Measurements from ENCODE around the gene ZNF766. TPM values are rescaled to one million over a fixed set of nuclear protein-coding genes. Genes with fewer than 3 reads are reported as not detected.
"Not testable (repeated sequence)": the region's sequence is repeated elsewhere in the genome, so short reads cannot be mapped to it uniquely, and the experiment has no call there.

The ZNF766 gene
- total RNA-seq: 19.2 TPM

DNA sequence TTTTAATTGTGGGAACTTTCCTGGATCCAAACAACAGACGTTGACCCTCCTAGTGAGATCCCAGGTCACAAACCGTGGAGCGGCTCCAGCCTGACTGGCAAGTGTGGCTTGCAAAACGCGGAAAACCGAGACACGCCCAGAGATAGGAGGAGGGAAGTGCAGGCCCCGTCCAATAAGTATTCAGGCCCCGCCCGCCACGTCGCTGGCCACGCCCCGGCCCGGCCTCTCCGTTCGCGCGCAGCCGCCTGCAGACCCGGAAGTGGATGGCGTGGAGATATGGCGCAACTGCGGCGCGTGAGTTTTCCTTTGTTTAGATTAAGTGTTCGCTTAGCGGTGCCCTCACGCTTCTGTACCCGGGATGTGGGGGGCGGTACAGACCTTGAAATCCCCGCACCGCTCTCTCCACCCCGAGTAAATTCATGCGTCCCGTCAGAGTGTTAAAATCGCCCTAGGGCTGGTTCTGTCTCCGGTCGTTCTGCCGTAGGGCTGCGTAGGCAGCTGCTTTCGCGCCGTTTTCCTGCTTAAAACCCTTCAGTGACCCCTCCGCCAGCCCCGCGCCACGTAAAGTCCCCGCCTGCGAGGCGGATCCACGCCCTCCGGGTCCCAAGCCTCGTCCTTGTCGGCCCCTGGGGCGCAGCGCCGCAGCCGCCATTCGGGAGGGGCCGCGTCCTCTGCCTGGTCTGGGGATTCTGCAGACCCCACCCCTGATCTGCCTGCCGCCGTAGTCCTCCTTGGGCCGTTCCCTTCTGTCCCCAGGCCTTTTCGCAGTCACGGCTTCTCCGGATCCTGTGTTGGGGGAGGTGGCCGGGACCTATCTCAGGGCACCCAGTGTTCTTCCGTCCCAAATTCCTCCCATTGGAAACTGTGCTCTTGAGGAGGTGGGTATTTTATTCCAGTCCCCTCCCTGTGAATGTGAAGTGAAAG lies at the start of gene ZNF766:
Gene ZNF766, plus strand, starts transcription at position 250 of the 924 bp plus-strand sequence. Its CDS starts 27 bp downstream, at position 277.
- DNase-seq (ENCODE audit: low spot score in 2 of 2) (peak; percentile 92 to 97), FAIRE-seq (peak; percentile 15)

DNA sequence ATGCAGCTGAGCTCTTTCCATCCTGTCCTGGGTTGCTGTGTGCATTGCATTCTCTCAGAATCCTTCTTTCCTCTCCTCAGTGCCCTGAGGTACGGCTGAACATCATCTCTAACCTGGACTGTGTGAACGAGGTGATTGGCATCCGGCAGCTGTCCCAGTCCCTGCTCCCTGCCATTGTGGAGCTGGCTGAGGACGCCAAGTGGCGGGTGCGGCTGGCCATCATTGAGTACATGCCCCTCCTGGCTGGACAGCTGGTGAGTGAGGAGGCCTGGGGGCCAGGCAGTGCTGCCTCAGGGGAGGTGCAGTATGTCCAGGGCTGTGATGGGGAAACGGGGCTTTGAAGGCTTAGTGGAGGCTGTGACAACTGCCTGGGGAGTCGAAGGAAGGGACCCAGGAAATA lies 49.8 kb upstream of the ZNF766 start:
- DNase-seq (ENCODE audit: low spot score in 2 of 2): no peak

DNA sequence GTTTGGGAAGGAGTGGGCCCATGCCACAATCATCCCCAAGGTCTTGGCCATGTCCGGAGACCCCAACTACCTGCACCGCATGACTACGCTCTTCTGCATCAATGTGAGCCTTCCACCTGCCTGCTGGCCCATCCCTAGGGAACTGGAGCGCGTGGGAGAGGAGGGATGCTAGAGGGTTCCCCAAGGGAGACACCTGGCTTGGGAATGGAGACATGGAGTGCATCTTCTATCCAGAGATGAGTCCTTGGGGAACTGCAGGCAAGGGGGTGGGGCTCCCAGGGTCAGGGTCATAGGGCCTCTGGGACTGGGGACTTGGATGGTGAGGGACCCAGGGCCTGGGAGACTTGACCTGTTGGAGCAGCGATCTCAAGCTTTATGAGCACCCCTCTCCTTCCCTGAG lies 48.4 kb upstream of the ZNF766 start:
- DNase-seq (ENCODE audit: low spot score in 2 of 2) (no peak), FAIRE-seq (no peak)

More for the DNA sequence above, 49.8 kb upstream of the ZNF766 start:
- no peak for FAIRE-seq

DNA sequence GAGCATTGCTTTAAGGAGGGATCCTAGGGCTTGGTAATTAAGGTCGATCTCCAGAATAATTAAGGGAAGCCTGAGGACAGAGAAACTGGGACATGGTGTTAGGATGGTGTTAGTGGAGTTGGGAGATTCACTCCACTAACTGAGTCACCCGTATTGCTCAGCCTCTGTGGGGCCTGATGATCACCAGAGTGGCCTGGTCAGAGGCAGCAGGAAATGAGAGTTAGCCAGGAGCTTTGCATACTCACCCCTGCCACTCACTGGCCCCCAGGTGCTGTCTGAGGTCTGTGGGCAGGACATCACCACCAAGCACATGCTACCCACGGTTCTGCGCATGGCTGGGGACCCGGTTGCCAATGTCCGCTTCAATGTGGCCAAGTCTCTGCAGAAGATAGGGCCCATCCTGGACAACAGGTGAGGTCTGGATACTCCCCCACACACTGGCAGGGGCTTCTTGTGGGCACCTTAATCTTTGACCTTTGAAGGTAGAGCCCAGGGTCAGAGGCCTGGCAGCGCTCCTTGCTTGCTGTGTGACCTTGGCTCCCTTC lies 47.5 kb upstream of the ZNF766 start:
- FAIRE-seq: no peak
- DNase-seq (ENCODE audit: low spot score in 2 of 2): no peak

DNA sequence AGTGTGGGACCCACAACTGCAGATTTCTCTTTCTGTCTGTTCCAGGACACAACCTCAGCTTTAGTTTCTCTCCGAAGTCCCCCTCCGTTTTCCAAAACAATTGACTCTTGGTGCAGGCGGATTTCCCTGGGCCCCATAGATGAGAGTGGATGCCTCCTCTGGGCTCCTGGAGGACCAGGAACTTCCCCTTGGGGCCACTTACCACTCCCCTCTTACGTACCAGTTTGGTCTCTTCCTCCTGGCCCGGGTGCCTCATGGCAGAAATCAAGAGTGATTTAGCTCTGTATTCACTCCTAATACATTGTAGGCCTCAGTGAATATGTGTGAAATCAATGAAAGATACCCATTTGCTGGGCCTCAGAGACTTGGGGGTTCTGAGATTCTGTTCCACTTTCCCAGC lies 45.2 kb upstream of the ZNF766 start:
- no peak for DNase-seq (ENCODE audit: low spot score in 2 of 2)
- no peak for FAIRE-seq

DNA sequence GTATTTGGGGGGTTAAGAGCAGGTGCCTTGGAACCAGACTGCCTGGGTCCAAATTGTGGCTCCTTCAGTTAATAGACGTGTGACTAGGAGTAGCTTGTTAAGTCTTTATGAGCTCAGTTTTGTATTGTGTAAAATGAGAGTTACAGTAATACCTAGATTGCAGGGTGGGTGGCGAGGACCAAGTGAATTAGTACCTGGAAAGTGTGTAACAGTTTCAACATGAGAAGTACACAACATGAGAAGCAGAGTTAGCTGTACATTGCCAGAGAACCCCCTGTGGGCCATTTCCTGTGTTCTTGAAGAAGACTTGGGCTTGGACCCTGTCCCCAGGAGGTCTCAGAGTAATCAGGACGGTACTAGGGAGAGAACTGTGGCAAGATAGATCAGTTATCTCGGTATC lies 42.7 kb upstream of the ZNF766 start:
- FAIRE-seq (no peak), DNase-seq (ENCODE audit: low spot score in 2 of 2) (no peak)

DNA sequence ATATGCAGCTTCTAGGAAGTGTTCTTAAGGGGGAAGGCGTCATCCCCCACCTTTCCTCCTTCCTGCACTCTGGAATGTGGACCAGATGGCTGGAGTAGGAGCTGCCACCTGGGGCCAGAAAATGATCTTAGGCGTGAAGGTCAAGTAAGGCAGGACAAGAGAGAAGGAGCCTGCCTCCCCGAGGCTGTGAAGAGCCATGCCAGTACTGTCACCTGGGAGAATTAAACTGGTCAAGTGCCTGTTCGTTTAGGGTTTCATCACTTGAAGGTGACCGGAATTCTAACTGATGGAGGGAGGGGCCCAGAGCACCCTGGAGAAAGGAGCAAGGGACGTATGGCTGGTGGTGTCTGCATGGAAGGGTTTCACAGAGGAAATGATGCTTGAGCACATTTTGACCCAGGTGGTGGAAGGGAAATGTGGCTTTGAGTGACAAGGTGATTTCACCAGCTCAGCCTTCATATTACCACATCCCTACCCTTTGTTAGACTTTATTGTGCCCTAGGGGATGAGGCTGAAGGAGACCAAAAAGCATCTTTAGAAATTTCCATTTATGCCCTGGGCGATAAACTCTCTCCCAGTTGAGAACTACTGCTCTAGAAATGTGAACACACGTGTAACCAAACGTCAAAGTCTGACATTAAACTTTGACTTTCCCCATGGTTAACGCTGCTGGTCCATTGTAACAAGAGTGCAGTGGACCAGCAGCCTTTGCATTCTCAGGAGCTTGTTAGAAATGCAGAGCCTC lies 42.0 kb upstream of the ZNF766 start:
- FAIRE-seq (no peak), DNase-seq (ENCODE audit: low spot score in 2 of 2) (no peak)

DNA sequence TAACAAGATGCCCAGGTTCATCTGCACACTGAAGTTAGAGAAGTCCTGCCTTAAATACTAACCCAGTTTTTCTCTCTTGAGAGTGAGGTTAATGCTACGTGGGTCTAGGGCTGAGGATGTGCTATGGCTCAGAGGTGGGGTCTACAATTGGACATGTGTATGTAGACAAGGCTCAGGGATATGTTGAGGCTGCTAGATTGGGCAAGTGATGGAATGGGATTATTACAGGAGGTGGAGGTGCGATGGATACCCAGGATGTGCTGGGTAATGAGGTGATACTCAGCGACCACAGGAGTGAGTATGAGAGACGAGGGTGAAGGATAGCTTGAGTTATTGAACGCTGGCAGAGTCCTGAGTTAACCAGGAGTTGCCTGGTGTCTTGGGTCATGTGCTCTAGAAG lies 41.4 kb upstream of the ZNF766 start:
- FAIRE-seq: no peak

DNA sequence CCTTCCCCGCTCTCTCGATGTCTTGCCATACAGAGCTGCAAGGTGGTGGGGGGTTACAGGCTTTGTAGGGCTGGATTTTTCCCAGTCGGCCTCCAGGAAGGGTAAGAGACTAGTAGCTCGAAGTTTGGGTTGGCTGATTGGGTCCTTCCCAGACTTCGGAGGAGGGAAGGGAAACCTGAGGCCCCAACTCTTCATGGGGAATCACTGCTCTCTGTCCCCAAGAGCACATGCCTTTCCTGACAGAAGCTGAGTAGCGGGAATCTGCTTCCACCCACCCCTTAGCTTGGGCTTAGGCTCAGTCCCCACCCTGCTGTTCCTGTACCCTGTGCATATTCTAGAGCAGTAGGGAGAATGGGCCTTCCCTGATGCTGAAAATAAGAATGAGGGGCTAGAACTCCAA lies 39.9 kb upstream of the ZNF766 start:
- FAIRE-seq: no peak
- DNase-seq (ENCODE audit: low spot score in 2 of 2): no peak

More for the DNA sequence above, 41.4 kb upstream of the ZNF766 start:
- no peak for DNase-seq (ENCODE audit: low spot score in 2 of 2)

DNA sequence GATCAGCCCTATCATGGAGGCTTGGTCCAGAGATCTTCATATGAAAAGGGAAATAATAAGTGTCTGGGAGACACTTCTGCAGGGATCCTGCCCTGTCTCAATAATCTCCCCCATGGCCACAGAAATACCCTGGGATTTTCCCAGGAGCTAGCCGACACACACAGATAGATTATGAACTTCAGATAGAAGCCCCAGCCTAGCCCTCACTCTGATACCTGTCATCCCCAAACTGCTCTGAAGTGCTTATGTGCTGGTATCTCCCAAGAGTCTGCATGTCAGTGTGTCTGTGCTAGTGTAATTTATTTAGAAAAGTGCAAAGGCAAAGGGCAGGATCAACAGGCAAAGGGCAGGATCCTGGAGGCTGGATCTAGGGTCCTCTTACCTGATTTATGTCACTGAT lies 38.7 kb upstream of the ZNF766 start:
- FAIRE-seq (no peak), DNase-seq (ENCODE audit: low spot score in 2 of 2) (no peak)

DNA sequence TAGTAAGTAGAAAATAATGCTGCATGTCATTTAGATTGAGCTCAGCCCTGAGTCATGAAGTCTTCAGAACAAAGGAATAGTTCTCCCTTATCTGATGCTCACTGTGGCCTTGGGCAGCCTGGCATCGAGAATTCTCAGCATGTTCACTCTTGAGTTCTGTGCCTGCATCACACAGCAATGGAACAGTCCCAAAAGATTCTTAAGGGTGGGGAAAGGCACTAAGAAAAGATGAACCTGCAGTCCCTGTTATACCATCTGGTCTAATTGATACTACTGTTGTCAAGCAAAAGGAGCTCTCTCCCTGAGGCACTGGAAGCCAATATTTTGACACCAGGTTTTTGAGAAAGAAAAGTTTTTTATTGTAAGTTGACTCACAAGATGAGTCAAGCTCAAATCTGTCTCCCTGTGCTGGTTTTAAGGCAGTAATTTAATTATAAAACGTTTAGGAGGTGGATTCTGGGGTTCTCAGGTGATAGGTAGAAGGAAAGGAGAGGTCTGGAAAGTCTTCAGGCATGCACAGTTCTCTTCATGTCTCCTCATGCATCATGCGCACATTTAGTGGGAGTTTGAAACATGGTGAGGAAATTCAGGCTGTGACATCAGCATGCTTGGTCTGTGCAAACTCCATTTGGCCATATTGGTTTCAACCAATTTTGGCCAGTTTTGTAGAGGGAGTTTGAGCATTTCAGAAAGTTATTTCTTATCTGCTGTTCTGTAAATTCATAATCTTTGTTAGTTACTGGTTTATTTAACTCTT lies 38.1 kb upstream of the ZNF766 start:
- FAIRE-seq: no peak
- DNase-seq (ENCODE audit: low spot score in 2 of 2): no peak

DNA sequence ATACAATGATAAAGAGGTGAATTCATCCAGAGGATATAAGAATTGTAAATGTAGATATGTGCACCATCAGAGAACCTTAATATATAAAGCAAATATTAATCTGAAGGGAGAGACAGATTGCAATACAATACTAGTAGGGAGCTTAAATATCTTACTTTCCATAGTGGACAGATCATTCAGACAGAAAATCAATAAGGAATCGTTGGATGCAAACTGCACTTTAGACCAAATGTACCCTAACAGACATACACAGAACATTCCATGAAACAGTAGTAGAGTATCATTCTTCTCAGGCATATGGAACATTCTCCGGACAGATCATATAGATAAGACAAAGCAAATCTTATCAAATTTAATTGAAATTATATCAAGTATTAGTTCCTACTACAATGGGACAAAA lies 35.0 kb upstream of the ZNF766 start:
- FAIRE-seq (no peak), DNase-seq (ENCODE audit: low spot score in 2 of 2) (no peak)

DNA sequence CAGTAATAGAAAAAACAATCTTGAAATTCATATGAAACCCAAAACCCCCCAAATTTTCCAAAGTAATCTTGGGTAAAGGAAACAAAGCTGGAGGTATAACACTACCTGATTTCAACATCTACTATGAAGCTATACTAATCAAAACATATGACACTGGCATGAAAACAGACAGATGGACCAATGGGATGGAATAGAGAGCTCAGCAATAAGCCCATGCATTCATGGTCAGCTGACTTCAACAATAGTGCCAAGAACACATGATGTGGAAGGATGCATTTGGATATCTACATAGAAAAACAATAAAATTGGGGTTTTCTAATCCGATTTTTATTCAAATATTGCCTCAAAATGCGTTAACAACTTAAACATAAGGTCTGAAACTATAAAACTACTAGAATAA lies 32.2 kb upstream of the ZNF766 start:
- DNase-seq (ENCODE audit: low spot score in 2 of 2) (no peak), FAIRE-seq (no peak)

DNA sequence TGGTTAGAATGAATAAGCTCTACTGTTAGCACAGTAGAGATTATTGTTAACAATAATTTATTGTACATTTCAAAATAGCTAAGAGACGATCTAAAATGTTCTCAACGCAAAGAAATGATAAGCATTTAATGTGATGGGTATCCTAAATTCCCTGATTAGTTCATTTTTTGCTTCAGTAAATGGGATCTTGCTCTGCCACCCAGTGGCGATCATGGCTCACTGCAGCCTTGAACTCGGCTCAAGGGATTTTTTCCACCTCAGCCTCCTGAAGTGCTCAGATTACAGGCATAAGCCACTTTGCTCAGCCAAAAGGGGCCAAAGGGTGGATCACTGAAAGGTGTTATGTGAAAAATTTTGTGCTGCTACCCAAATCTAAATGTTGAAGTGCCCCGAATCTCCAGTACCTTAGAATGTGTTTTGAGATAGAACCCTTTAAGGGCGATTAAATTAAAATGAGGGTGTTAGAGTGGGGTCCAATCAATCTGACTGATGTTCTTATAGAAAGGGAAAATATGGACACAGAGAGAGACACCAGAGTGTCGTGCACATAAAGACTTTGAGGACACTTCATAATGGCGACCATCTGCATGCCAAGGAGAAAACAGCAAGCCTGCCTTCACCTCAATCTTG lies 31.5 kb upstream of the ZNF766 start:
- FAIRE-seq (peak; percentile 59), DNase-seq (ENCODE audit: low spot score in 2 of 2) (no peak)

DNA sequence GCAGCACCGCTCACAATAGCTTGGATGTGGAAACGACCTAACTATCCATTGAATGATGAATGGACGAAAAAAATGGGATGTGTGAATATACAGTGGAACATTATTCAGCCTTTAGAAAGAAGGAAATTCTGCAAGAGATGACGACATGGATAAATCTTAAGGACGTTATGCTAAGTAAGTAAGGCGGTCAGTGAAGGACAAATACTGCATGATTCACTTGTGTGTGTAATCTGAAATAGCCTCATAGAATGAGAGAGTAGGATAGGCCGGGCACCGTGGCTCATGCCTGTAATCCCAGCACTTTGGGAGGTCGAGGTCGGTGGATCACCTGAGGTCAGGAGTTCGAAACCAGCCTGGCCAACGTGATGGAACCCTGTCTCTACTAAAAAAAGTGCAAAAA lies 25.4 kb upstream of the ZNF766 start:
- no peak for DNase-seq (ENCODE audit: low spot score in 2 of 2)
- no peak for FAIRE-seq

DNA sequence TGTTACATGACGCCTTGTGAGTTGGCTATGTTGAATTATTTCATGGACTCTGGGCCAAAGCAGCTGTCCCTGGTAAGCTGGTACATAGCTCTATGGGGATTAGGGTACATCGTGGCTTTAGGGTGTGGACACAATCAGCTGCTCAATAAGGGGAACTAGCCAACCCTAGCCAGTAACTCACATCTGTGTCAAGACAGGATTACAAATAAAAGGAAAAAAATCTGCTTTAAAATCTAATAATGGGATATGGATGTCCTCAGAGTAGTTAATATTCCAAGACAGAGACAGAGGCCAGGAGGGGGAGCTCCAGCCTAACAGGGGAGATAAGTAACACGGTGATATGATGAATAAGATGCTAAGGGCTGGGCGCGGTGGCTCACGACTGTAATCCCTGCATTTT lies 21.1 kb upstream of the ZNF766 start:
- FAIRE-seq (no peak), DNase-seq (ENCODE audit: low spot score in 2 of 2) (no peak)

DNA sequence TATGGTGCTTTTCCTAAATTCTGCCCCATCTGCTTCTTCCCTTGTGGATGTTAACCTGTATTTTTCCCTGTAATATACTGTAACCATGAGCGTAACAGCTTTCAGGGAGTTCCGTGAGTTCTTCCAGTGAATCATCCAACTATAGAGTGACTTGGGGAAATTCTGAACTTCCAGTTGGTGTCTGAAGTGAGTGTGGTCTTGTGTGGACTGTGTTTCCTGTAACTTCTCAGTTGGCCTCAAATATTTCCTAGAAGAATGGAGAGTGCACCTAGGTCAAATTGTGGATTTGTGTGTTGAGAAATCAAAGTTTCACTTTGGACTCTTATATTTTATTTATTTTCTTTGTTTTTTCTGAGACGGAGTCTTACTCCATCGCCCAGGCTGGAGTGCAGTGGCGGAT lies 11.0 kb upstream of the ZNF766 start:
- FAIRE-seq (no peak), DNase-seq (ENCODE audit: low spot score in 2 of 2) (no peak)

DNA sequence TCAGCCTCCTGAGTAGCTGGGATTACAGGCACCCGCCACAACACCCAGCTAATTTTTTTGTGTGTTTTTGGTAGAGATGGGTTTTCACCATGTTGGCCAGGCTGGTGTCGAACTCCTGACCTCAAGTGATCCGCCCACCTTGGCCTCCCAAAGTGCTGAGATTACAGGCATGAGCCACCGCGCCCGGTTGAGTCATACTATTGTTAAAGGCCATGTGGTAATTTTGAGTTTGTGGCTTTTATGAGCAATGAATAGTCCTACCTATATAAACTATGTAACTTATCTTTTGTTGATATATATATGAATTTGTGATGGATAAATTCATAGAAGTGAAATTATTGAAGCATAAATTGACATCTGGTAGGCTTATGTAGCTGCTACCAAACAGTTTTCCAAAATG lies 3.8 kb upstream of the ZNF766 start:
- FAIRE-seq; DNase-seq (ENCODE audit: low spot score in 2 of 2): not testable (repeated sequence)

DNA sequence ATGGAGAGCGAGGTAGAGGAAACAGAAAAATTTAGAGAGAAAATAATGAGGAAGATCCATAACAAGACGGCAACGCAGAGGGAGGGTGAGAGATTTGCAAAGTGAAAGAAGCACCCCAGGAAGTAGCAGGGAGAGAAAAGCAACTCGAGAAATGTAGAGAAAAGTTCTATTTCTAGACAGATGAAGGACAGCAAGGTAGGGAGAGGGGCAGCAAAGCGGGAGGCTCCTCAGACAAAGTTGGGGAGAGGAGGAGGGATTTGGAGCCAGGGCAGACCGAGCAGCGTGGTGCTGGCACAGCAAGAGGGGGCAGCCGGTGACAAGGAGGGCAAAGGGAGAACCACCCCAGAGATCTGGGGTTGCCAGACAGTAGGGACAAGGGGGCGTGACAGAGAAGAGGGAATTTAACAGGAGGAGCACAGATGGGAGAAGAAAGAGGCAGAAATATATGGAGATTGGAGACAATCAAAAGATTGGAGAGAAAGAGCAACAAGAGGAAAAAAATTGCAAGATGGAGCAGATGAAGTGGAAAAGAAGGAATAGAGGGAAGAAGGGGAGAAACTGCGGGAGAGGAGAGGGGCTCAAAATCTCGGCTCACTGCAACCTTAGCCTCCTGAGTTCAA lies 989 bp downstream of the ZNF766 start:
- DNase-seq (ENCODE audit: low spot score in 2 of 2): peak in 1 of 2 donors; percentile 18
- no peak for FAIRE-seq

DNA sequence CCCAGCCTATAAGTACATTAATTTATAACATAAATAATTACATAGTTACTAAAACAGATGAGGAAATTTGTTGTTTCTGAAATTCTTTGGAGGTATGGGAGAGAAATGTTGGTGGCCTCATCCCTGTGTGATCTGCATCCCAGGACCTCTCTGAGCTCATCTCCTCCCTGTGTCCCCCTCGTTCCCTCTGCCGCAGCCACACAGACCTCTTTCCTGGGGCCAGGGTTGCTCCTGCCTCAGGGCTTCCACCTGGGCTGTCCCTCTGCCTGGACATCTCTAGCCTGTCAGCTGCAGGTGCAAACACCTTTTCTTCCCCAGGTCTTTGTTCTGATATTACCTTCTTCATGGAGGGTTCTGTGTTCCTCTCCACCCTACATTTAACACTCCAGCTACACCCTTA lies 3.9 kb downstream of the ZNF766 start:
- no peak for DNase-seq (ENCODE audit: low spot score in 2 of 2)
- no peak for FAIRE-seq
